Epithelial cell of proximal tubule (primary cell): ENCODE data around the gene AKAP13. TPM values are rescaled to one million over a fixed set of nuclear protein-coding genes. Genes with fewer than 3 reads are reported as not detected.

Experiments used
- DNase-seq: peaks from one replicate; pipeline ENCODE4 v3.0.0-alpha.2; 2011; ENCODE audit warnings: low read depth
- H3K4me3 ChIP-seq: 2 replicates; pipeline ENCODE4 v1.5.1; 2011; ENCODE audit warnings: low read depth, mild to moderate bottlenecking, low read length
- CTCF ChIP-seq: conservative IDR thresholded peaks from 2 replicates; pipeline ENCODE4 v1.5.1; 2012; ENCODE audit warnings: low read depth, mild to moderate bottlenecking, low read length
- total RNA-seq: library from RNA; depleted of rRNA; stranded (reverse); fragments of >200 nt; gene quantifications from 2 replicates; pipeline ENCODE4 v1.2.3, GENCODE V29; 2015

The AKAP13 gene
- total RNA-seq, 1 donor from 2014 or later = 40.9 TPM

- no peak for DNase-seq
- H3K4me3 ChIP-seq = no peak overlapping the region
- no peak for TF ChIP-seq CTCF
Measured at GRCh38 chr15:85518979-85519761, 138.8 kb downstream of the AKAP13 start.

GRCh38 chr15:85520650-85521049 lies 140.2 kb downstream of the AKAP13 start:
- TF ChIP-seq CTCF = no peak
- no peak for DNase-seq
- no peak overlapping the region for H3K4me3 ChIP-seq

GRCh38 chr15:85523530-85523929 lies 143.1 kb downstream of the AKAP13 start:
- DNase-seq = no peak
- no peak overlapping the region for H3K4me3 ChIP-seq
- TF ChIP-seq CTCF = no peak

- H3K4me3 ChIP-seq = no peak overlapping the region
- TF ChIP-seq CTCF = no peak
- no peak for DNase-seq
Measured at GRCh38 chr15:85525755-85526154, 145.4 kb downstream of the AKAP13 start.

- no peak for TF ChIP-seq CTCF
- peak; percentile 36 for DNase-seq
- H3K4me3 ChIP-seq = no peak overlapping the region
Measured at GRCh38 chr15:85527895-85528294, 147.5 kb downstream of the AKAP13 start.

- DNase-seq = no peak
Measured at GRCh38 chr15:85530079-85530478, 149.7 kb downstream of the AKAP13 start.

More at GRCh38 chr15:85530079-85530478, 149.7 kb downstream of the AKAP13 start:
- no peak overlapping the region for H3K4me3 ChIP-seq
- TF ChIP-seq CTCF = no peak
